ENCODE results near the gene SP100. TPM values are rescaled to one million over a fixed set of nuclear protein-coding genes. Genes with fewer than 3 reads are reported as not detected.
A peak's percentile ranks its signal among the peaks of the same experiment; 100 is the strongest.

SP100 gene
- total and polyA plus RNA-seq, 2 of the 4 experiments (the other 2 are of a cell fraction), result 50.6 to 69.0 TPM

DNA sequence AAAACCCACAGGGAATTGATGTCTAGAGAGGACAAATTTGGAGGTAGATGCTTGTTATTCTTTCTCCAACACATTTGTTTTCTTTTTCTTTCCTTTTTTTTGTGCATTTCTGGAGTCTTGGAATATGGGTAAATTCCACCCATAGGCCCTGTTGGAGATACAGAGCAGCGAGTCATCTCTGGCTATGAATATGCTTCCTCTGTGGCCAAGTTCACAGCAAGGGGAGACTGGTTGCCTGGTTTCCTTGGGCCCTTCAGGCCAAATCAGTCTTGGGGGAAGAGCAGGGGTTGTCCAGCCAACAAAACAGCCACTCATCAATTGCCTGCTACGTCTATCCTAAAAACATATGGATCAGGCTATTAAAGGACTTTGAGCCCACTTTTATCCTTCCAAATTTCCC, 27.5 kb downstream of the SP100 start:
- Histone ChIP-seq H3K27me3 (ENCODE audit: control insufficient read depth, insufficient read depth, low read length) (no peaks in the 10 kb centered on the region), H3K79me1 (ENCODE audit: low read depth in 1 of 2, low read length in 2 of 2) (peaks cover 14 to 43% of the 10 kb centered on the region in 2 experiments; a peak in 3 of 4 replicates), H3K4me1 (ENCODE audit: control insufficient read depth, insufficient read depth, low read length) (peaks cover 6% of the 10 kb centered on the region), H2AFZ (replicated peaks; ENCODE audit: low read length, poor library complexity) (no peak overlapping the region), H3K27ac (ENCODE audit: insufficient read depth, low read length) (no peak overlapping the region), H3K14ac (replicated peaks; ENCODE audit: low read depth, low read length) (no peak overlapping the region), H3K4ac (ENCODE audit: low read depth, low read length) (no peak overlapping the region), H3K4me2 (ENCODE audit: low read depth, low read length) (no peak overlapping the region), H2BK120ac (ENCODE audit: low read depth, low read length) (no peak overlapping the region), H3K4me3 (ENCODE audit: insufficient read depth, low read depth, low read length) (no peak overlapping the region), H4K91ac (ENCODE audit: insufficient read depth, low read depth, low read length) (no peak overlapping the region), H2AK5ac (ENCODE audit: low read depth, low read length) (no peak overlapping the region), H2AK9ac (replicated peaks; ENCODE audit: low read depth, low read length, poor library complexity) (no peak overlapping the region), H3K9ac (ENCODE audit: low read depth, low read length) (no peak overlapping the region), H3K18ac (ENCODE audit: low read depth, low read length) (no peak overlapping the region), H3K23ac (ENCODE audit: low read depth, low read length) (no peak overlapping the region), H3K9me1 (ENCODE audit: insufficient read depth, low read length) (peaks cover 3% of the 10 kb centered on the region), H4K5ac (ENCODE audit: low read depth, low read length) (no peak overlapping the region), H4K20me1 (ENCODE audit: insufficient read depth, low read length) (no peaks in the 10 kb centered on the region), H3K36me3 (ENCODE audit: control insufficient read depth, insufficient read depth, low read length) (peaks cover 18% of the 10 kb centered on the region), H3K9me3 (ENCODE audit: control insufficient read depth, insufficient read depth, low read length) (no peaks in the 10 kb centered on the region), H2BK15ac (ENCODE audit: low read depth, low read length) (no peak overlapping the region), H2BK20ac (ENCODE audit: low read depth, low read length) (no peak overlapping the region), H2BK5ac (ENCODE audit: low read depth, low read length, poor library complexity, severe bottlenecking) (no peak overlapping the region), H4K8ac (ENCODE audit: low read depth in 2 of 2, low read length in 2 of 2) (no peak overlapping the region), H3K56ac (ENCODE audit: extremely low read depth, insufficient read depth, low read length) (no peak overlapping the region)
- TF ChIP-seq ELK1 (IDR thresholded peaks at IDR 0.05; ENCODE audit: borderline replicate concordance, low read depth, low read length), result no peak
- no peak for TF ChIP-seq RAD21 (IDR thresholded peaks at IDR 0.05; ENCODE audit: low read length)
- TF ChIP-seq BHLHE40 (IDR thresholded peaks at IDR 0.05; ENCODE audit: low read depth, low read length), result no peak
- TF ChIP-seq POLR2A (IDR thresholded peaks at IDR 0.05; ENCODE audit: low read depth, low read length), result no peak
- TF ChIP-seq CTCF (conservative IDR thresholded peaks at IDR 0.05; ENCODE audit: low read depth, low read length), result no peak
- TF ChIP-seq USF2 (IDR thresholded peaks at IDR 0.05; ENCODE audit: low read depth, low read length), result no peak
- TF ChIP-seq SMC3 (IDR thresholded peaks at IDR 0.05; ENCODE audit: low read depth, low read length), result no peak
- TF ChIP-seq MAZ (IDR thresholded peaks at IDR 0.05; ENCODE audit: borderline replicate concordance, low read depth, low read length), result no peak
- no peak for TF ChIP-seq NFE2L2 (IDR thresholded peaks at IDR 0.05; ENCODE audit: low read depth, low read length)
- WGBS, 2 experiments (ENCODE audit: extremely low coverage in 2 of 2, insufficient read length in 1 of 2), result no CpG with 5 or more reads among the region's 2 CpGs
- in situ Hi-C loops (cut with MboI; ENCODE audit: low sequenced_read_pairs) (no loop called here), intact Hi-C loops (cut with micrococcal nuclease) (no loop called here), dilution Hi-C loops (cut with HindIII; ENCODE audit: low sequenced_read_pairs, unreplicated experiment) (no loop called here)
- DNase-seq (peak; percentile 78), ATAC-seq (ENCODE audit: low read depth) (peak; percentile 82)
- BruUV-seq (replicated peaks), result no TSS peak
- CTCF ChIA-PET, result no interaction called here
- POLR2A ChIA-PET (ENCODE audit: unreplicated experiment), result no interaction called here
